Colonic mucosa (tissue), 4 donors: ENCODE data around the gene EVC. TPM values are rescaled to one million over a fixed set of nuclear protein-coding genes. Genes with fewer than 3 reads are reported as not detected.

ENCODE experiments used
- DNase-seq: peaks from one replicate; pipeline ENCODE4 v3.0.0-alpha.2; 2020
- H3K27ac ChIP-seq: fragments of 200-600 bp; one replicate; pipeline ENCODE4 v1.8.0; 2021
- H3K27me3 ChIP-seq: fragments of 200-600 bp; one replicate; pipeline ENCODE4 v1.8.0; 2021
- H3K36me3 ChIP-seq: fragments of 200-600 bp; one replicate; pipeline ENCODE4 v1.8.0; 2021
- H3K4me1 ChIP-seq: fragments of 200-600 bp; one replicate; pipeline ENCODE4 v1.8.0; 2021; ENCODE audit warnings: mild to moderate bottlenecking
- H3K4me3 ChIP-seq: fragments of 200-600 bp; one replicate; pipeline ENCODE4 v1.8.0; 2021
- H3K9ac ChIP-seq, 2 donors: one replicate each; pipeline ENCODE4 v1.7.0; 2013; ENCODE audit warnings: control low read depth in 2 of 2, low read depth in 2 of 2, low read length in 2 of 2
- H3K9me3 ChIP-seq: fragments of 200-600 bp; one replicate; pipeline ENCODE4 v1.8.0; 2021
- CTCF ChIP-seq: fragments of 200-600 bp; IDR thresholded peaks from one replicate; pipeline ENCODE4 v1.8.0; 2022; ENCODE audit warnings: antibody characterized with exemption, mild to moderate bottlenecking
- intact Hi-C: fragments of 100-400 bp; cut with DNase I; formaldehyde crosslinking; loops from one replicate; pipeline ENCODE4 v1.14.1; 2022
- total RNA-seq, 2 donors: library from RNA; stranded (reverse); fragmentation: NEBNext Ultra II Directional in 1 of 2; extraction: Animal tissue kit (Norgen Biotek cat#: 25700) in 1 of 2; gene quantifications; one replicate each; pipeline ENCODE4 v1.2.1, GENCODE V29; 2021
- donor health status: healthy.
- donor health status: DM: no; HTN: no; CAD: no.
- donor health status: DM: no; HTN: no; CAD: no.

The EVC gene
- total RNA-seq, 2 donors from 2014 or later: 1.1 to 4.1 TPM

GRCh38 chr4:5787311-5787710, 76.3 kb downstream of the EVC start:
- Histone ChIP-seq H3K27me3 (no peaks in the 10 kb centered on the region), H3K9ac (no peak overlapping the region), H3K4me3 (no peak overlapping the region), H3K4me1 (no peaks in the 10 kb centered on the region), H3K36me3 (no peaks in the 10 kb centered on the region), H3K27ac (no peak overlapping the region), H3K9me3 (no peaks in the 10 kb centered on the region)
- no peak for DNase-seq
- intact Hi-C loops: no loop called here
- no peak for TF ChIP-seq CTCF

- Histone ChIP-seq H3K27me3 (no peaks in the 10 kb centered on the region), H3K4me1 (no peaks in the 10 kb centered on the region), H3K36me3 (no peaks in the 10 kb centered on the region), H3K4me3 (no peak overlapping the region), H3K9ac (no peak overlapping the region), H3K27ac (no peak overlapping the region), H3K9me3 (no peaks in the 10 kb centered on the region)
- no peak for DNase-seq
- TF ChIP-seq CTCF: no peak
- intact Hi-C loops: no loop called here
Measured at GRCh38 chr4:5788144-5788543, 77.1 kb downstream of the EVC start.

- Histone ChIP-seq H3K27me3 (no peaks in the 10 kb centered on the region), H3K36me3 (no peaks in the 10 kb centered on the region), H3K9ac (no peak overlapping the region), H3K4me3 (no peak overlapping the region), H3K27ac (no peak overlapping the region), H3K4me1 (no peaks in the 10 kb centered on the region), H3K9me3 (no peaks in the 10 kb centered on the region)
- intact Hi-C loops: no loop called here
- TF ChIP-seq CTCF: no peak
- no peak for DNase-seq
Measured at GRCh38 chr4:5789141-5789540, 78.1 kb downstream of the EVC start.

GRCh38 chr4:5790546-5790857, 79.5 kb downstream of the EVC start:
- TF ChIP-seq CTCF: no peak
- Histone ChIP-seq H3K27ac (no peak overlapping the region), H3K27me3 (no peaks in the 10 kb centered on the region), H3K9me3 (no peaks in the 10 kb centered on the region), H3K4me3 (no peak overlapping the region), H3K4me1 (no peaks in the 10 kb centered on the region), H3K36me3 (no peaks in the 10 kb centered on the region), H3K9ac (no peak overlapping the region)
- intact Hi-C loops: no loop called here
- DNase-seq: no peak

GRCh38 chr4:5791654-5792053, 80.7 kb downstream of the EVC start:
- H3K27ac ChIP-seq: no peak overlapping the region
- no peak overlapping the region for H3K9ac ChIP-seq
- no peak for DNase-seq
- no peak for TF ChIP-seq CTCF
- H3K4me3 ChIP-seq: no peak overlapping the region
- no peaks in the 10 kb centered on the region for H3K9me3 ChIP-seq
- H3K4me1 ChIP-seq: no peaks in the 10 kb centered on the region
- intact Hi-C loops: no loop called here
- H3K27me3 ChIP-seq: no peaks in the 10 kb centered on the region
- H3K36me3 ChIP-seq: no peaks in the 10 kb centered on the region

- no peaks in the 10 kb centered on the region for H3K9me3 ChIP-seq
- DNase-seq: no peak
- H3K27me3 ChIP-seq: no peaks in the 10 kb centered on the region
- H3K4me1 ChIP-seq: no peaks in the 10 kb centered on the region
- no peak for TF ChIP-seq CTCF
- no peaks in the 10 kb centered on the region for H3K36me3 ChIP-seq
- intact Hi-C loops: no loop called here
- no peak overlapping the region for H3K9ac ChIP-seq
- H3K4me3 ChIP-seq: no peak overlapping the region
- no peak overlapping the region for H3K27ac ChIP-seq
Measured at GRCh38 chr4:5793514-5793913, 82.5 kb downstream of the EVC start.
